DOHH2 (cell line): ENCODE measurements around the gene AGTPBP1.

Source experiments
- H3F3A ChIP-seq: fragments of 200-600 bp; sonication (generic), shearing (Covaris generic); 2 replicates; pipeline ENCODE4 v1.6.0; 2016; ENCODE audit warnings: antibody characterized with exemption, mild to moderate bottlenecking; ENCODE audit not compliant: control insufficient read depth, insufficient read depth
- H3K27ac ChIP-seq: fragments of 200-600 bp; sonication (generic); 2 replicates; pipeline ENCODE4 v1.5.1; 2014; ENCODE audit warnings: low read depth, mild to moderate bottlenecking, low read length, moderate library complexity
- H3K27me3 ChIP-seq: fragments of 200-600 bp; sonication (generic); 2 replicates; pipeline ENCODE4 v1.6.1; 2014; ENCODE audit warnings: mild to moderate bottlenecking, low read length, mixed read lengths; ENCODE audit not compliant: control insufficient read depth
- H3K36me3 ChIP-seq: fragments of 200-600 bp; sonication (generic); 2 replicates; pipeline ENCODE4 v1.6.1; 2014; ENCODE audit warnings: mild to moderate bottlenecking, low read length, moderate library complexity, mixed read lengths; ENCODE audit not compliant: control insufficient read depth
- H3K4me1 ChIP-seq: fragments of 200-600 bp; sonication (generic); 2 replicates; pipeline ENCODE4 v1.6.1; 2014; ENCODE audit warnings: mild to moderate bottlenecking, low read length, mixed read lengths; ENCODE audit not compliant: control insufficient read depth
- H3K4me2 ChIP-seq: fragments of 200-600 bp; sonication (generic); 2 replicates; pipeline ENCODE4 v1.6.0; 2014; ENCODE audit warnings: mild to moderate bottlenecking, low read length, moderate library complexity
- H3K4me3 ChIP-seq: fragments of 200-600 bp; sonication (generic); 2 replicates; pipeline ENCODE4 v1.5.1; 2014; ENCODE audit warnings: mild to moderate bottlenecking, low read length, mixed read lengths
- H3K79me2 ChIP-seq: fragments of 200-600 bp; sonication (generic); 2 replicates; pipeline ENCODE4 v1.6.1; 2014; ENCODE audit warnings: mild to moderate bottlenecking, low read length, mixed read lengths; ENCODE audit not compliant: control insufficient read depth
- H3K9me2 ChIP-seq: fragments of 200-600 bp; sonication (generic); replicated peaks from 2 replicates; pipeline ENCODE4 v1.6.1; 2014; ENCODE audit warnings: mild to moderate bottlenecking, low read length, mixed read lengths; ENCODE audit not compliant: control insufficient read depth
- H3K9me3 ChIP-seq: fragments of 200-600 bp; sonication (generic); 2 replicates; pipeline ENCODE4 v1.6.1; 2014; ENCODE audit warnings: antibody characterized with exemption, low read length, mixed read lengths; ENCODE audit not compliant: control insufficient read depth, insufficient read depth
- H4K20me1 ChIP-seq: fragments of 200-600 bp; sonication (generic); 2 replicates; pipeline ENCODE4 v1.6.0; 2014; ENCODE audit warnings: low read depth, mild to moderate bottlenecking, antibody characterized with exemption, low read length, moderate library complexity; ENCODE audit not compliant: control insufficient read depth, insufficient read depth
- EZH2phosphoT487 ChIP-seq: fragments of 200-600 bp; sonication (generic); IDR thresholded peaks from 2 replicates; pipeline ENCODE4 v1.6.1; 2017; ENCODE audit warnings: borderline replicate concordance, mild to moderate bottlenecking, antibody characterized with exemption, low read length, moderate library complexity, mixed read lengths
- TF ChIP-seq, protein P1 (sequence below): fragments of 200-600 bp; sonication (generic); IDR thresholded peaks from one replicate; pipeline ENCODE4 v1.5.1; 2014; ENCODE audit warnings: antibody characterized with exemption, mild to moderate bottlenecking, low read depth, low read length; ENCODE audit not compliant: poor library complexity, severe bottlenecking

Gene AGTPBP1

DNA sequence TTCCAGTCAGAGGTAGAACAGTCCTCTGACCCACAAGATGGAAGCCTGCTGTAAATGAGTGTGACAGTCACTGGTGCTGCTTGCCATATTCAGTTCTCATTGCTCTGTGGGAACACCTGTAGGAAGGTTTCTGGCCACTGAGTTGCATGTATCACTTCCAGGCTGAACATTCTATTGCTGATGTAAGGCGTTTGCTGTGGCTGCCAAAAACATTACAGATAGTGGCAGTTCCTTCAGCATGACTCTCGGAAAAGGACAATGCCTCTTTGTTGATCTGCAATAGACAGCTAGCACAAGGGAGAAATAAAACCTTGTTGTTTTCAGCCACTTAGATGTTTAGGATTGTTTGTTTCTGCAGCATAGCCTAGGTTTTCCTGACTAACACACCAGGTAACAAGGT lies 217.2 kb downstream of the AGTPBP1 start:
- Histone ChIP-seq H3K9me2 (no peaks in the 10 kb centered on the region), H3K27me3 (0 out of 2 replicates have a peak, but pooled peaks cover 7% of the 10 kb centered on the region), H3K9me3 (no peaks in the 10 kb centered on the region), H3K4me1 (no peaks in the 10 kb centered on the region), H3K36me3 (no peaks in the 10 kb centered on the region), H4K20me1 (no peaks in the 10 kb centered on the region), H3K4me3 (no peak overlapping the region), H3F3A (no peaks in the 10 kb centered on the region), H3K27ac (no peak overlapping the region), H3K4me2 (no peak overlapping the region), H3K79me2 (no peaks in the 10 kb centered on the region)
- no peak for TF ChIP-seq EZH2phosphoT487
- TF ChIP-seq, protein P1, sequence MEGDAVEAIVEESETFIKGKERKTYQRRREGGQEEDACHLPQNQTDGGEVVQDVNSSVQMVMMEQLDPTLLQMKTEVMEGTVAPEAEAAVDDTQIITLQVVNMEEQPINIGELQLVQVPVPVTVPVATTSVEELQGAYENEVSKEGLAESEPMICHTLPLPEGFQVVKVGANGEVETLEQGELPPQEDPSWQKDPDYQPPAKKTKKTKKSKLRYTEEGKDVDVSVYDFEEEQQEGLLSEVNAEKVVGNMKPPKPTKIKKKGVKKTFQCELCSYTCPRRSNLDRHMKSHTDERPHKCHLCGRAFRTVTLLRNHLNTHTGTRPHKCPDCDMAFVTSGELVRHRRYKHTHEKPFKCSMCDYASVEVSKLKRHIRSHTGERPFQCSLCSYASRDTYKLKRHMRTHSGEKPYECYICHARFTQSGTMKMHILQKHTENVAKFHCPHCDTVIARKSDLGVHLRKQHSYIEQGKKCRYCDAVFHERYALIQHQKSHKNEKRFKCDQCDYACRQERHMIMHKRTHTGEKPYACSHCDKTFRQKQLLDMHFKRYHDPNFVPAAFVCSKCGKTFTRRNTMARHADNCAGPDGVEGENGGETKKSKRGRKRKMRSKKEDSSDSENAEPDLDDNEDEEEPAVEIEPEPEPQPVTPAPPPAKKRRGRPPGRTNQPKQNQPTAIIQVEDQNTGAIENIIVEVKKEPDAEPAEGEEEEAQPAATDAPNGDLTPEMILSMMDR, result no peak

DNA sequence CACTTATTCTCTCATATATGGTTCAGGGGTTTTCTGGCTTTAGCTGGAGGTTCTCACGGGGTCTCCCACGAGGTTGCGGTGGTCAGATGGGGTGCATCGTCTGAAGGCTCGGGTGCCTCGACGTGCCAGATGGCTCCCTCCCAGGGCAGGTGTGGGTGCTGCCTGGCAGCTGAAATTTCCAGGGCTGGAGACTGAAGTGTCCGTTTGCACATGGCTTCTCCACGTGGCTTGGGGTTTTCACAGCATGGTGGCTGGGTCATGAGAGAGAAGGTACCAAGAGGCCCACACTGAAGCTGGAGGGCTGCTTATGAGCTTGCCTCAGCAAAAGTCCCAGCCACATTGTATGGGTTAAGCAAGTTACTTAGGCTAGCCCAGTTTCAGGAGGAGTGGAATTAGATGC lies 218.6 kb downstream of the AGTPBP1 start:
- 0 out of 2 replicates have a peak, but pooled peaks cover 7% of the 10 kb centered on the region for H3K27me3 ChIP-seq
- TF ChIP-seq EZH2phosphoT487, result no peak
- TF ChIP-seq, protein P1, result no peak
- H3K4me3 ChIP-seq, result no peak overlapping the region

DNA sequence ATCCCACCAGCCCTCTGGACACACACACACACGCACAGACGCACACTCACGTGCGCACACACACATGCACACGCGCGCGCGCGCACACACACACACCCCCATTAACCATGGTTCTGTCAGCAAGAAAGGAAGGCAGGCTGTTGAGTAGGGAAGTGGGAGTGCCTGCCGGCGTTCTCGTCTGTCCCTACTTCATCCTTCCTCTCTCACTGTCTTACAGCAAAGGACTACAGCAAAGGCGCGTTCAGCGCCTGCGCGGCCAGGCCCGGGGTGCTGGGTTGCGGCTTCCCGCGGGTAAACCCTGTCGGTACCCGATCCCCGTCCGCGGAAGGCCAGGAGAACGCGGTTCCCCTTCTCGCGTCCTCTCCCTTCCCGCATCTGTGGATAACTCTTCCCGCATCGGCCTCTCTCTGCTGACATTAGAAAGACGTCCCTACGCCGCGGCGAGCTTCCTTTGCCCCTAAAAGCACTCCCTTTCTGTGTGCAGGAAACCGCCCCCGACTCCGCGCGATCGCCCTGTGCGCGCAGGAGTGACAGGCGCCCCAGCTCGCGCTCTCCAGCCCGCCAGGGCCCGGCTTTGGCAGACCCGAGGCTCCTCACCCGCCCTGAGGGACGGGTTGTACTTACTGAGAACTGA lies 219.2 kb downstream of the AGTPBP1 start:
- Histone ChIP-seq H3K4me3 (no peak overlapping the region), H3K9me3 (no peaks in the 10 kb centered on the region), H3K79me2 (no peaks in the 10 kb centered on the region), H3K36me3 (no peaks in the 10 kb centered on the region), H3K4me2 (no peak overlapping the region), H3K27me3 (0 out of 2 replicates have a peak, but pooled peaks cover 7% of the 10 kb centered on the region), H3K9me2 (no peaks in the 10 kb centered on the region), H3F3A (no peaks in the 10 kb centered on the region), H3K27ac (no peak overlapping the region), H3K4me1 (no peaks in the 10 kb centered on the region), H4K20me1 (no peaks in the 10 kb centered on the region)
- TF ChIP-seq, protein P1, result no peak
- TF ChIP-seq EZH2phosphoT487, result no peak

More for the DNA sequence above, 218.6 kb downstream of the AGTPBP1 start:
- H3K27ac ChIP-seq, result no peak overlapping the region
- no peaks in the 10 kb centered on the region for H3K9me3 ChIP-seq
- no peaks in the 10 kb centered on the region for H3K4me1 ChIP-seq
- H3K9me2 ChIP-seq, result no peaks in the 10 kb centered on the region
- no peaks in the 10 kb centered on the region for H3F3A ChIP-seq
- no peaks in the 10 kb centered on the region for H3K36me3 ChIP-seq
- H4K20me1 ChIP-seq, result no peaks in the 10 kb centered on the region
- H3K4me2 ChIP-seq, result no peak overlapping the region
- H3K79me2 ChIP-seq, result no peaks in the 10 kb centered on the region
